Gastroesophageal sphincter (tissue), 3 donors: ENCODE measurements around the gene WBP2.
A peak's percentile ranks its signal among the peaks of the same experiment; 100 is the strongest.

Experiments
- POLR2AphosphoS5 ChIP-seq: sonication (generic); formaldehyde crosslinking; IDR thresholded peaks from one replicate; pipeline ENCODE4 v1.6.1; 2017; ENCODE audit warnings: antibody characterized with exemption
- TF ChIP-seq, protein P1 (sequence below), 4 experiments: fragments of 200-600 bp in 2 of 4; fragments of 450-650 bp in 2 of 4; sonication (generic) in 1 of 4; IDR thresholded peaks; one replicate each; pipeline ENCODE4 v1.5.1; 2017 to 2019; ENCODE audit warnings: antibody characterized with exemption in 4 of 4, mild to moderate bottlenecking in 2 of 4, moderate library complexity in 2 of 4

DNA sequence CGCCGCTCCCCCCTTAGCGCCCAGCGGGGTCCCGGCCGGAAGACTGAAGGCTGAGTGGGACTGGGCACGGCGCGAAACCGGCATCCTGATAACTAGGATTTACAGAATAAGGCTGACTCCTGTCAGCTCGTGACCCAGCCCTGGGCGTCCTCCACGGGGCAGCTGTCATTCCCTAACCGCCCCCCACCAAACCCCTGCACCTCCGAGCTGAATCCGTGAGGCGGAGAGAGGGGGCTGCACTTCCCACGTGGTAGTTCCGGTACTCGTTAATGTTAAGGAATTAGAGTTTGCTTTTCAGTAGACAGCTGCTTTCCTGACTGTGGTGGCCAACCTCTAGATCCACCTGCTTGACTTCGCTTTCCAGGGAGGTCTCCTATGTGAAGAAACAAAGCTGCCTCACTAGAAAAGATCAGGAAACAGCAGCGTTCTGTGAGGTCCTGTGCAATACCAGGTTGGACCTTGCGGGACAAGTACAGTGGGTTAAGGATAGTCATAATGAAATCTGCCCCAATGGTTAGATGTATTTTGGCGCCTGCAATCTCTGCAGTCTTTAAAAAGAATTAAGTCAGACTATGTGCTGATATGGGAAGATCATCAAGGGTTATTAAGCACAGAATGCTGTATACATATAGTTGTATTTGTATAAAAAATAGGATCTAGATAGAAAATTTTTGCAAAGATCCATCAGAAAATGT lies 1.1 kb upstream of the WBP2 start:
- TF ChIP-seq, protein P1, sequence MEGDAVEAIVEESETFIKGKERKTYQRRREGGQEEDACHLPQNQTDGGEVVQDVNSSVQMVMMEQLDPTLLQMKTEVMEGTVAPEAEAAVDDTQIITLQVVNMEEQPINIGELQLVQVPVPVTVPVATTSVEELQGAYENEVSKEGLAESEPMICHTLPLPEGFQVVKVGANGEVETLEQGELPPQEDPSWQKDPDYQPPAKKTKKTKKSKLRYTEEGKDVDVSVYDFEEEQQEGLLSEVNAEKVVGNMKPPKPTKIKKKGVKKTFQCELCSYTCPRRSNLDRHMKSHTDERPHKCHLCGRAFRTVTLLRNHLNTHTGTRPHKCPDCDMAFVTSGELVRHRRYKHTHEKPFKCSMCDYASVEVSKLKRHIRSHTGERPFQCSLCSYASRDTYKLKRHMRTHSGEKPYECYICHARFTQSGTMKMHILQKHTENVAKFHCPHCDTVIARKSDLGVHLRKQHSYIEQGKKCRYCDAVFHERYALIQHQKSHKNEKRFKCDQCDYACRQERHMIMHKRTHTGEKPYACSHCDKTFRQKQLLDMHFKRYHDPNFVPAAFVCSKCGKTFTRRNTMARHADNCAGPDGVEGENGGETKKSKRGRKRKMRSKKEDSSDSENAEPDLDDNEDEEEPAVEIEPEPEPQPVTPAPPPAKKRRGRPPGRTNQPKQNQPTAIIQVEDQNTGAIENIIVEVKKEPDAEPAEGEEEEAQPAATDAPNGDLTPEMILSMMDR (IDR thresholded peaks at IDR 0.05), result peak in 1 of 4 experiments; percentile 20
- no peak for TF ChIP-seq POLR2AphosphoS5
